SU-DHL-6 (cell line): ENCODE results near the gene CD151.

Source experiments
- H2AFZ ChIP-seq: fragments of 200-600 bp; sonication (generic); 2 replicates; pipeline ENCODE4 v1.6.1; 2014; ENCODE audit warnings: low read depth, mild to moderate bottlenecking, moderate library complexity, mixed read lengths, antibody characterized with exemption, low read length; ENCODE audit not compliant: severe bottlenecking
- H3F3A ChIP-seq: fragments of 200-600 bp; shearing (Covaris generic); 2 replicates; pipeline ENCODE4 v1.6.0; 2016; ENCODE audit warnings: antibody characterized with exemption, mild to moderate bottlenecking; ENCODE audit not compliant: insufficient read depth
- H3K27ac ChIP-seq: fragments of 200-600 bp; sonication (generic); 2 replicates; pipeline ENCODE4 v1.5.1; 2016; ENCODE audit warnings: low read depth, mild to moderate bottlenecking, low read length, moderate library complexity, mixed read lengths
- H3K27me3 ChIP-seq: fragments of 200-600 bp; sonication (generic), shearing (Covaris generic); 2 replicates; pipeline ENCODE4 v1.6.0; 2014; ENCODE audit warnings: mild to moderate bottlenecking, low read length
- H3K36me3 ChIP-seq: fragments of 200-600 bp; sonication (generic); 2 replicates; pipeline ENCODE4 v1.6.1; 2014; ENCODE audit warnings: mild to moderate bottlenecking, low read length, mixed read lengths
- H3K4me2 ChIP-seq: fragments of 300-600, 200-600 bp; shearing (Covaris generic), sonication (generic); 2 replicates; pipeline ENCODE4 v1.6.0; 2014; ENCODE audit warnings: low read length, low read depth, mild to moderate bottlenecking; ENCODE audit not compliant: poor library complexity, severe bottlenecking
- H3K4me3 ChIP-seq: fragments of 200-600 bp; sonication (generic); 2 replicates; pipeline ENCODE4 v1.5.1; 2014; ENCODE audit warnings: antibody characterized with exemption, low read length, mild to moderate bottlenecking, mixed read lengths; ENCODE audit not compliant: insufficient read depth, poor library complexity, severe bottlenecking
- H3K79me2 ChIP-seq: fragments of 200-600 bp; sonication (generic); 2 replicates; pipeline ENCODE4 v1.6.1; 2014; ENCODE audit warnings: mild to moderate bottlenecking, low read length, moderate library complexity; ENCODE audit not compliant: insufficient read depth
- H3K9ac ChIP-seq: fragments of 200-600 bp; sonication (generic); 2 replicates; pipeline ENCODE4 v1.7.0; 2014; ENCODE audit warnings: mild to moderate bottlenecking, low read length
- H3K9me2 ChIP-seq: fragments of 200-600 bp; sonication (generic); replicated peaks from 2 replicates; pipeline ENCODE4 v1.6.1; 2014; ENCODE audit warnings: low read length; ENCODE audit not compliant: insufficient read depth
- H3K9me3 ChIP-seq: fragments of 200-600 bp; sonication (generic); 2 replicates; pipeline ENCODE4 v1.6.1; 2014; ENCODE audit warnings: low read length, mixed read lengths; ENCODE audit not compliant: insufficient read depth
- H4K20me1 ChIP-seq: fragments of 200-600 bp; sonication (generic); 2 replicates; pipeline ENCODE4 v1.6.1; 2014; ENCODE audit warnings: low read depth, mild to moderate bottlenecking, antibody characterized with exemption, low read length, moderate library complexity, mixed read lengths
- EZH2phosphoT487 ChIP-seq: fragments of 200-600 bp; sonication (generic), shearing (Covaris generic); conservative IDR thresholded peaks from 2 replicates; pipeline ENCODE4 v1.6.1; 2018; ENCODE audit warnings: mild to moderate bottlenecking, antibody characterized with exemption, low read length, moderate library complexity, mixed read lengths
- TF ChIP-seq, protein P1 (sequence below): fragments of 200-600 bp; sonication (generic); IDR thresholded peaks from one replicate; pipeline ENCODE4 v1.5.1; 2017; ENCODE audit warnings: antibody characterized with exemption, mild to moderate bottlenecking, low read length, moderate library complexity; ENCODE audit not compliant: insufficient read depth, poor library complexity, severe bottlenecking

CD151 gene

DNA sequence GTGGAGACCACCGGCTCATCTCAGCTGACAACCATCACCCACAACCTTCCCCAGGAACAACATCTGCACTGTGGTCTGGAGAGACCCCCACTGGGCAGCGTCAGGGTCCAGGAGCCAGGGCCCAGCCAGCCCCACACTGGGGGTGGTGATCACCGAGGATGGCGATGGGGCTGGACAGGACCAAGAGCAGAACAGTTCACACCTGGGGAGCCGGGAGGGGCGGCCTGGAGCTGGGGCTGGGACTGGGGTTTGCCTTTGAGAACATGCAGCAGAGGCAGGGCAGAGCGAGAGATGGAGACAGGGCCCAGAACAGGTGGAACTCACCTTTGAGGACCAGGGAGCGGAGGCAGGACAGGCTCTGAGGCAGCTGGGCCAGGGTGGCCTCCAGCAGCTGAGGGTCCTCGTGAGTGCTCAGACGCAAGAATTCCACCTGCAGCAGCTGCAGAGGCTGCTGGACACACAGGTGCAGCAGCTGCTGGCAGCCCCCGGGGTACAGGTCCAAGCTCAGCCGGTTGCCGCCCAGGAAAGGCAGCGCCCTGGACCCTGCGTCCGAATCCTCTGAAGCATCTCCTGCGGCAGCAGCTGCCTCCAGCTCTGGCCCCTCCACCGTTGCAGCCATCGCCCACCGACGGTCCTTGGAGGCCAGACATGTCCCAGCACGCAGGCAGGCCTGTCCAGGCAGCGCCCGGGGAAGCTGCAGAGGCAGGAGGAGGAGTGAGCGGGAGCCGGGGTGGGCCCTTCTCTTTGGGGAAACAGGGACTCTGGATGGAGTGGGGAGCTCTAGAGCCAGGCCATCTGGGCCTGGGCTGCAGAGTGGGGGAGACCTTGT lies 28.8 kb upstream of the CD151 start:
- Histone ChIP-seq H3K9ac (peak overlapping the region; percentile 89), H3K79me2 (peaks cover 13% of the 10 kb centered on the region)

DNA sequence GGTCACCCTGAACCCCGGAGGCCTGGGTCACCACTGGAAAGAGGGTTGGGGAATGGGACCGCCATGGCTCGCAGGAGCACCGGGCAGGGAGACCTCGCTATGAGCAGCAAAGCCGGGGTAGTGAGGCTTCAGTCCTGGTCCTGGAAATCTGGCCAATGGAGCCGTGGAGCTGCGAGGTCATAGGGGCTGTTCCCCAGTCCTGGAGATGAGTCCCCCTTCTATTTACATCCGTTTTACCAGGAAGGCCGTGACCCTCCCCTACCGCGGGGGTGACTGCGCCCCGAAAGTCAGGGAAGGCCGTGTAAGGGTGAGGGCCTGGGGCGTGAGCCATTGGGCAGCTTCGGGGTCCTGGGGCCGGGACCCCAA lies 28.2 kb upstream of the CD151 start:
- H3K4me2 ChIP-seq, result peak overlapping the region; percentile 61
- no peaks in the 10 kb centered on the region for H3K36me3 ChIP-seq
- H3K9ac ChIP-seq, result peak overlapping the region; percentile 89
- H3K27ac ChIP-seq, result peak overlapping the region; percentile 75
- no peak overlapping the region for H2AFZ ChIP-seq
- no peaks in the 10 kb centered on the region for H3K9me3 ChIP-seq
- no peaks in the 10 kb centered on the region for H3K27me3 ChIP-seq
- TF ChIP-seq, protein P1, sequence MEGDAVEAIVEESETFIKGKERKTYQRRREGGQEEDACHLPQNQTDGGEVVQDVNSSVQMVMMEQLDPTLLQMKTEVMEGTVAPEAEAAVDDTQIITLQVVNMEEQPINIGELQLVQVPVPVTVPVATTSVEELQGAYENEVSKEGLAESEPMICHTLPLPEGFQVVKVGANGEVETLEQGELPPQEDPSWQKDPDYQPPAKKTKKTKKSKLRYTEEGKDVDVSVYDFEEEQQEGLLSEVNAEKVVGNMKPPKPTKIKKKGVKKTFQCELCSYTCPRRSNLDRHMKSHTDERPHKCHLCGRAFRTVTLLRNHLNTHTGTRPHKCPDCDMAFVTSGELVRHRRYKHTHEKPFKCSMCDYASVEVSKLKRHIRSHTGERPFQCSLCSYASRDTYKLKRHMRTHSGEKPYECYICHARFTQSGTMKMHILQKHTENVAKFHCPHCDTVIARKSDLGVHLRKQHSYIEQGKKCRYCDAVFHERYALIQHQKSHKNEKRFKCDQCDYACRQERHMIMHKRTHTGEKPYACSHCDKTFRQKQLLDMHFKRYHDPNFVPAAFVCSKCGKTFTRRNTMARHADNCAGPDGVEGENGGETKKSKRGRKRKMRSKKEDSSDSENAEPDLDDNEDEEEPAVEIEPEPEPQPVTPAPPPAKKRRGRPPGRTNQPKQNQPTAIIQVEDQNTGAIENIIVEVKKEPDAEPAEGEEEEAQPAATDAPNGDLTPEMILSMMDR, result no peak
- TF ChIP-seq EZH2phosphoT487, result no peak
- peak overlapping the region; percentile 68 for H3K4me3 ChIP-seq
- H3K9me2 ChIP-seq, result no peaks in the 10 kb centered on the region
- peaks cover 13% of the 10 kb centered on the region for H3F3A ChIP-seq
- no peaks in the 10 kb centered on the region for H4K20me1 ChIP-seq
- H3K79me2 ChIP-seq, result peaks cover 16% of the 10 kb centered on the region

More for the DNA sequence above, 28.8 kb upstream of the CD151 start:
- Histone ChIP-seq H2AFZ (no peak overlapping the region), H3F3A (peaks cover 13% of the 10 kb centered on the region), H3K4me3 (peak overlapping the region; percentile 68), H3K27ac (peak overlapping the region; percentile 75), H4K20me1 (no peaks in the 10 kb centered on the region), H3K36me3 (no peaks in the 10 kb centered on the region), H3K4me2 (peak overlapping the region; percentile 61), H3K9me3 (no peaks in the 10 kb centered on the region), H3K9me2 (no peaks in the 10 kb centered on the region), H3K27me3 (no peaks in the 10 kb centered on the region)
- TF ChIP-seq, protein P1, result no peak
- TF ChIP-seq EZH2phosphoT487, result no peak

DNA sequence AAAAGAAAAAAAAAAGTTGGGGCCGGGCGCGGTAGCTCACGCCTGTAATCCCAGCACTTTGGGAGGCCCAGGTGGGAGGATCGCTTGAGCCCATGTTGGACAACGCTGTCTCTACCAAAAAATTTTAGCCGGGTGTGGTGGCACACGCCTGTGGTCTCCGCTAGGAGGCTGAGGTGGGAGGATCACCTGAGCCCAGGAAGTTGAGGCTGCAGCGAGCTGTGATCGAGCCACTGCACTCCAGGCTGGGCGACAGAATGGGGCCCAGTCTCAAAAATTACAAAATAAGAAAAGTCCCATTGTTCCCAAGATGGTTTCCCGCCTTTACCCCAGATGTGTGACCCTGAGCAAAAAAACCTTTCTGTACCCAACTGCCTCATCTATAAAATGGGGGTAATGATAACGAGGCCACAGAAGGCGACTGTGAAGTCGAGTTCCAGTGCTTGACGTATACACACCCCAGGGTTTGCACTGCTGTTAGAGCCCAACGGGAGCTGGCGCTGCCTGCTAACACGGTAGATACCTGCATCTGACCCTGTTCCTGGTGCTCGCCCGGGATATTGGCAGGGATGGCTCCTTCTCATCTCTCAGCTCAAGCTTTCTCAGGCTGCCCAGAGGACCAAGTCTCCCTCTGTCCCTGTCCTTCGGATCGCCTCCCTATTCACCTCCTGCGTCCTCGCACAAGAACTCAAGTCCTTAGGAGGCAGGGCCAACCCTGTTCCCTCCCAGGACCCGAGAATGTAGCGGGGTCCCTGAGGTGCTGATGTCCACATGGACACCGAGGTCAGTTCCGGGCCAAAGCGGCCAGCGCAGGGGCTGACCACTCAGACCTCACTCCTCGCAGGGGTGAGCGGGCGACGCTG lies 24.1 kb upstream of the CD151 start:
- Histone ChIP-seq H3K79me2 (peaks cover 36% of the 10 kb centered on the region), H3F3A (peaks cover 47% of the 10 kb centered on the region), H4K20me1 (peaks cover 10% of the 10 kb centered on the region; the same call in 1 of the 2 replicates), H3K9me2 (no peaks in the 10 kb centered on the region), H2AFZ (peak overlapping the region; percentile 20), H3K27ac (peak overlapping the region; percentile 85), H3K4me2 (peak overlapping the region; percentile 84), H3K27me3 (no peaks in the 10 kb centered on the region), H3K4me3 (peak overlapping the region; percentile 71), H3K9me3 (no peaks in the 10 kb centered on the region), H3K9ac (peak overlapping the region; percentile 95), H3K36me3 (peaks cover 25% of the 10 kb centered on the region)
- no peak for TF ChIP-seq EZH2phosphoT487
- TF ChIP-seq, protein P1, result no peak
